Common myeloid progenitor, CD34-positive (primary cell): ENCODE measurements around the gene METTL2B.
A peak's percentile ranks its signal among the peaks of the same experiment; 100 is the strongest.
"Not testable (repeated sequence)": the region's sequence is repeated elsewhere in the genome, so short reads cannot be mapped to it uniquely, and the experiment has no call there.

Source experiments
- CTCF ChIA-PET: fragments of 350-600 bp; sonication (Branson Sonifier 250); formaldehyde crosslinking; loops from one replicate; lab custom pipeline; 2021; ENCODE audit warnings: antibody characterized with exemption; lab: Charles Lee
- POLR2A ChIA-PET: fragments of 350-600 bp; sonication (Branson Sonifier 250); formaldehyde crosslinking; loops from one replicate; lab custom pipeline; 2021; ENCODE audit warnings: antibody characterized with exemption; lab: Charles Lee
- DNase-seq, 3 donors: peaks; one replicate each; pipeline versions ENCODE4 v3.0.0 to v3.0.0-alpha.2; 2013
- H3K27ac ChIP-seq, 2 experiments: 1 replicate in 1 of 2; 2 replicates in 1 of 2; pipeline ENCODE4 v1.7.0; 2013; ENCODE audit warnings: inconsistent platforms in 2 of 2, low read length in 2 of 2, mild to moderate bottlenecking in 2 of 2, low read depth in 1 of 2, moderate library complexity in 1 of 2; ENCODE audit not compliant: severe bottlenecking in 2 of 2, insufficient read depth in 1 of 2, poor library complexity in 1 of 2
- H3K27me3 ChIP-seq, 5 experiments: replicated peaks in 2 of 5; 1 replicate in 3 of 5; 2 replicates in 2 of 5; pipeline versions ENCODE4 v1.6.1 to v1.7.0; 2013; ENCODE audit warnings: low read length in 4 of 5, mild to moderate bottlenecking in 2 of 5, moderate library complexity in 2 of 5, inconsistent platforms in 1 of 5; ENCODE audit not compliant: insufficient read depth in 5 of 5, control insufficient read depth in 4 of 5
- H3K36me3 ChIP-seq, 4 experiments: 1 replicate in 2 of 4; 2 replicates in 2 of 4; pipeline versions ENCODE4 v1.6.1 to v1.7.0; 2013; ENCODE audit warnings: low read length in 3 of 4, control low read depth in 1 of 4, mild to moderate bottlenecking in 1 of 4; ENCODE audit not compliant: control insufficient read depth in 4 of 4, insufficient read depth in 4 of 4
- H3K4me1 ChIP-seq, 4 experiments: 1 replicate in 3 of 4; 2 replicates in 1 of 4; pipeline versions ENCODE4 v1.6.1 to v1.7.1; 2013; ENCODE audit warnings: low read length in 3 of 4, mild to moderate bottlenecking in 3 of 4, control low read depth in 1 of 4, inconsistent platforms in 1 of 4, moderate library complexity in 1 of 4; ENCODE audit not compliant: control insufficient read depth in 4 of 4, insufficient read depth in 4 of 4; ENCODE audit errors: control extremely low read depth in 1 of 4
- H3K4me3 ChIP-seq, 7 experiments: 1 replicate in 4 of 7; 2 replicates in 3 of 7; pipeline versions ENCODE4 v1.5.1 to v1.7.0; 2013; ENCODE audit warnings: mild to moderate bottlenecking in 7 of 7, low read length in 6 of 7, moderate library complexity in 6 of 7, inconsistent platforms in 2 of 7, low read depth in 2 of 7, control low read depth in 1 of 7; ENCODE audit not compliant: insufficient read depth in 4 of 7, control insufficient read depth in 1 of 7; ENCODE audit errors: extremely low read depth in 1 of 7
- H3K9me3 ChIP-seq, 5 experiments: 1 replicate in 4 of 5; 2 replicates in 1 of 5; pipeline versions ENCODE4 v1.6.1 to v1.7.1; 2013; ENCODE audit warnings: low read length in 4 of 5, mild to moderate bottlenecking in 2 of 5, inconsistent platforms in 1 of 5, low read depth in 1 of 5, moderate library complexity in 1 of 5; ENCODE audit not compliant: control insufficient read depth in 4 of 5, insufficient read depth in 2 of 5; ENCODE audit errors: control extremely low read depth in 1 of 5
- WGBS: methylation state at CpG from one replicate; pipeline ENCODE4 v1.1.5; 2013; ENCODE audit not compliant: insufficient coverage; 5-methylcytosine and 5-hydroxymethylcytosine counted together

METTL2B gene

DNA sequence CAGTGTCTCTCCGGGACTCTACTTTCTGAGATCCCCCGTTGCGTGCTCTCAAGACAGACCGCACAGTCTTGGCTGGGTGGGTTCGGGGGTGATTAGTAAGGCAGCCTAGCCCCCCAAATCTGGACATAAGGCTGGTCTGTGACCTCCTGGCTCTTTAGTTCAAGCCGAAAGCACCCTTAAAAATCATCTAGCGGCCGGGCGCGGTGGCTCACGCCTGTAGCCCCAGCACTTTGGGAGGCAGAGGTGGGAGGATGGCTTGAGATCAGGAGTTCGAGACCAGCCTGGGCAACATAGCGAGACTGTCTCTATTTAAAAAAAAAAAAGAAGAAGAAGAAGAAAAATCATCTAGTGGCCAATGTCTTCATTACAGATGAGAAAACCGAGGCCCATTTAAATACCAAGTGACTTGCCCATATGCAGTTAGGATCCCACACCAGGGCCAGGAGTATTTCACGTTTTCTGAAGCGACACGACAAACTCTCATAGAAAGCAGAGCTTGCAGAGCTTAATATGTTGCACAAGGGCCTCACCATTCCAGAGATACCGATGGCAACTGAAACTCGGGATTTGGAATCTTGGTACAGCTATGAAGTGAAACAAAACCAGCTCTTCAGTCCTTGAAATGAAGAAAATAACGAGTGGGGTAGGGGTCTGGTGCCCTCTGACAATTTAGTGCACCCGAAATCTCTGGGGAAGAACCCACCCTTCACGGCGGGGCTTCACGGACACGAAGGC, 21.6 kb upstream of the METTL2B start:
- peak in 2 of 3 donors; percentile 43 to 46 for DNase-seq

DNA sequence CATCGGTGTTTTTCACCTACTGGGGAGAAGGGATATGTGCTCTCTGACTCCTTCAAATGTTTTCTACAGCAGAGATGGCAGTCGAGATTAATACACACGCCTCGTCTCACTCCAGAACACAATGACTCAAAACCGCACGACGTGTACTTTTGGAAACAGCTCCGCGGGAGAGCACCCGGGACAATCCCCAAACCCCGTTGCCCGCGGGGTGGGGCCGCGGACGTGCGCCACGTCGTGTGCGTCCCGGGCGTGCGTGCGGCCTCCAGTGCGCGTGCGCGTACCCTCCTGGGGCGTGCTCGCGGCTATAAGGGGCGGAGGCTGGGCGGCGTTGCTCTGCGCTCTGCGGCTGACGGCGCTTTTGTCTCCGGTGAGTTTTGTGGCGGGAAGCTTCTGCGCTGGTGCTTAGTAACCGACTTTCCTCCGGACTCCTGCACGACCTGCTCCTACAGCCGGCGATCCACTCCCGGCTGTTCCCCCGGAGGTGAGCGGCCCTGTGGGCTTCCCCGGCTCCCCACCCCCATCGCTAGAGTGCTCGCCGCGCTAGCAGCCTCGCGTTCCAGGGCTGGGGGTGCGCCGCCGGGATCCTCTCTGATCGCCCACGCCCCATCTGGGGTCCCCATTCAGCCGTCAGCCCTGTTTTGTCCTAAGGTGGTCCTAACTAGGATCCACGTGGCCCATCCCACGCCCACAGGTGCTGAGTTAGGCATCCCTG, 20.8 kb upstream of the METTL2B start, which contains the start of gene HILPDA:
Gene HILPDA, plus strand, starts transcription at position 336 of the 712 bp plus-strand sequence. CDS start 1,391 bp downstream, outside the sequence.
- ChIA-PET POLR2A (interaction anchor here (0.7 kb wide), 1 partner anchor 94 kb away, joined by 5 read pairs; no protein-coding TSS in a partner anchor), CTCF (interaction anchor here (0.7 to 5.6 kb wide), 6 partner anchors 12 to 112 kb away, joined by 3 to 56 read pairs (median 4); partner anchors contain the start of gene RBM28)

More for the DNA sequence above, 21.6 kb upstream of the METTL2B start:
- Histone ChIP-seq H3K9me3 (no peaks in the 10 kb centered on the region), H3K27me3 (peaks cover 0 to 4% (median 0%) of the 10 kb centered on the region in 5 experiments), H3K4me3 (peak overlapping the region; percentile 77 to 98 (median 88)), H3K4me1 (peaks cover 7 to 32% (median 21%) of the 10 kb centered on the region in 4 experiments), H3K27ac (peak overlapping the region in 1 of 2 experiments; percentile 85), H3K36me3 (peaks cover 0 to 9% (median 3%) of the 10 kb centered on the region in 4 experiments)
- CTCF ChIA-PET: interaction anchor here (0.7 to 5.6 kb wide), 7 partner anchors 11 to 111 kb away, joined by 3 to 56 read pairs (median 4); partner anchors contain the start of gene RBM28
- 64% methylated on average over 19 of the region's 25 CpGs for WGBS
- POLR2A ChIA-PET: interaction anchor here (0.7 kb wide), 1 partner anchor 95 kb away, joined by 5 read pairs; no protein-coding TSS in a partner anchor

DNA sequence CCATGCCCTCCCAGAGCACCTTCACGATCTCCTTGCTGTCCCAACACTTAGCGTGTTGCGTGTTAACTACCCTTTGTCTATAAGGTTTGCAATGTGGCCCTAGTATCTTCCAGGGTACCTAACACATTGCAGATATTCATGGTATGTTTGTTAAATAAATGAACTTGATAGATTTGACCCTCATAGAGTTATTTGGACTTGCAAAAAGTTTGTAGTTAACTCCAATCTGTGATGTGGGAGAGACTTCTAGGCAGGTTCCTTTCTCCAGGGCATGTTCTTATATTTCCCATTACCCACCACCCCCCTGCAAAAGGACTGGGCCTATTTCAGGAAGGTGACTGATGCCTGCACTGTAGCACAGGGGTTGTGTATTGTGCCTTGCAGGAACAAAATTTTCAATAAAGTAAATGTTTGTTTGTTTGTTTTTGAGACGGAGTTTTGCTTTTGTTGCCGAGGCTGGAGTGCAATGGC, 20.3 kb upstream of the METTL2B start:
- DNase-seq: no peak
- Histone ChIP-seq H3K27me3 (peaks cover 0 to 4% (median 0%) of the 10 kb centered on the region in 5 experiments), H3K36me3 (peaks cover 0 to 9% (median 3%) of the 10 kb centered on the region in 4 experiments), H3K4me3 (peak overlapping the region; percentile 77 to 98 (median 88)), H3K27ac (peak overlapping the region in 1 of 2 experiments; percentile 67), H3K4me1 (peaks cover 7 to 32% (median 21%) of the 10 kb centered on the region in 4 experiments), H3K9me3 (no peaks in the 10 kb centered on the region)
- CTCF ChIA-PET: interaction anchor here (2.1 to 5.6 kb wide), 2 partner anchors 28 to 29 kb away, joined by 33 to 56 read pairs; no protein-coding TSS in a partner anchor
- POLR2A ChIA-PET: no interaction called here
- WGBS: 0% methylated on average over 1 of the region's 5 CpGs

More for the DNA sequence above, 20.8 kb upstream of the METTL2B start, which contains the start of gene HILPDA:
- WGBS: 0% methylated on average over 48 of the region's 64 CpGs
- DNase-seq: peak; percentile 85 to 92 (median 92)
- Histone ChIP-seq H3K27me3 (peaks cover 0 to 4% (median 0%) of the 10 kb centered on the region in 5 experiments), H3K4me1 (peaks cover 7 to 32% (median 21%) of the 10 kb centered on the region in 4 experiments), H3K4me3 (peak within 1 kb of the TSS; percentile 77 to 98 (median 88)), H3K36me3 (peaks cover 0 to 9% (median 3%) of the 10 kb centered on the region in 4 experiments), H3K9me3 (no peaks in the 10 kb centered on the region), H3K27ac (peak within 1 kb of the TSS in 1 of 2 experiments; percentile 85)

DNA sequence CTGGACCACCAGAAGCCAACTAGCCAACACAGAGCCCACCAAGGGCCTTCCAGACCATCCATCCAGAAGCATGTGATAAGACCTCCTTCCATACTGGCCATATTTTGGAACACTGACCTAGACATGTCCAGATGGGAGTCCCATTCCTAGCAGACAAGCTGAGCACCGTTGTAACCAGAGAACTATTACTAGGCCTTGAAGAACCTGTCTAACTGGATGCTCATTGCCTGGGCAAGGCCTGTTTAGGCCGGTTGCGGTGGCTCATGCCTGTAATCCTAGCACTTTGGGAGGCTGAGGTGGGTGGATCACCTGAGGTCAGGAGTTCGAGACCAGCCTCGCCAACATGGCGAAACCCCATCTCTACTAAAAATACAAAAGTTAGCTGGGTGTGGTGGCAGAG, 19.2 kb upstream of the METTL2B start:
- H3K27ac ChIP-seq, H3K27me3 ChIP-seq, H3K9me3 ChIP-seq, H3K36me3 ChIP-seq, DNase-seq, POLR2A ChIA-PET: not testable (repeated sequence)
- Histone ChIP-seq H3K4me3 (peak overlapping the region in 1 of 7 experiments; percentile 98), H3K4me1 (peaks cover 7 to 32% (median 21%) of the 10 kb centered on the region in 4 experiments)
- WGBS: 98% methylated on average over 5 of the region's 6 CpGs
- CTCF ChIA-PET: interaction anchor here (0.9 to 2.1 kb wide), 8 partner anchors 12 to 110 kb away, joined by 3 to 33 read pairs (median 3); no protein-coding TSS in a partner anchor

DNA sequence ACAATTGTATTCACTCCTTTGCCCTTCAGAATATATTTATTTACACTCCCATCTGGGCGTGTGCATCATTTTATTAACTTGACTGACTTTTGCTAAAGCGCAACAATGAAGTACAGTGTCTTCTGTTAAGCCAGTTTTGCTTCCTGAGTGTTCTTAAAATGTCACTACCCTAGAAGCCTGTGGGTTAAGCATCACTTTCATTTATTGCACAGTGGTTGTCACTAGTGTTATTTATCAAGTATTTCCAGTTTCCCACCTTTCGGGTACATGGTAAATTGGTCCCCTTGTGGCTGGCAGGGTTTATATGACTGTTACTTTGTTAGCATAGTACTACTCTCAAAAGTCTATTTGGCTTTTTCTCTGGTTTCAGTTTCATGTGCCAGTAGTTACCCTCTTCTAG, 17.6 kb upstream of the METTL2B start:
- whole genome bisulfite sequencing: 86% methylated on average over 2 of the region's 3 CpGs
- POLR2A ChIA-PET: no interaction called here
- Histone ChIP-seq H3K9me3 (no peaks in the 10 kb centered on the region), H3K27ac (no peak overlapping the region), H3K36me3 (peaks cover 0 to 9% (median 3%) of the 10 kb centered on the region in 4 experiments), H3K4me3 (no peak overlapping the region), H3K27me3 (no peaks in the 10 kb centered on the region), H3K4me1 (peaks cover 7 to 32% (median 21%) of the 10 kb centered on the region in 4 experiments)
- DNase-seq: no peak
- CTCF ChIA-PET: interaction anchor here (1.0 to 4.2 kb wide), 12 partner anchors 10 to 113 kb away, joined by 3 to 273 read pairs (median 5); partner anchors contain the start of gene RBM28

DNA sequence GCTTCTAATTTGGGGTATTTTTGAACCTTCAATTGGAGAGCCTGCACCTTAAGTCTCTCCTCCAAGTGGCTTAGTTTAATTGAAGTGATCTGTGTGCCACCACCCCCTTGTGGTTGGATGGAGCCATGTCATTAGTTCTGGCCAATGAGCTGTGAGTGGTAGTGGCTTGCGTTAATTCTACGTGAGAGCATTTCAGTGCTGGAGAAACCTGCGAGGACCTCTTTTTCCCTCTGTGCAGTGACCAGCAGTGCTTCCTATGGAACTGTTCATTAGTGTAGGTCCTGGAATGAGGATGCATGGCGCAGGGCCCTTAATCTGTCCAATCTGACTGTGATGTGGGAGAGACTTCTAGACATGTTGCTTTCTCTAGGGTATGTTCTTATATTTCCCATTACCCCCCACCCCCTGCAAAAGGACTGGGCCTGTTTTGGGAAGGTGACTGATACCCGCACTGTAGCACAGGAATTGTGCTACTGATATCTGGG, 17.1 kb upstream of the METTL2B start:
- Histone ChIP-seq H3K4me3 (peak overlapping the region in 1 of 7 experiments; percentile 52), H3K9me3 (no peaks in the 10 kb centered on the region), H3K27ac (no peak overlapping the region), H3K4me1 (peaks cover 7 to 32% (median 21%) of the 10 kb centered on the region in 4 experiments), H3K36me3 (peaks cover 0 to 9% (median 3%) of the 10 kb centered on the region in 4 experiments), H3K27me3 (no peaks in the 10 kb centered on the region)
- WGBS: 0% methylated on average over 2 of the region's 5 CpGs
- ChIA-PET POLR2A (interaction anchor here (1.0 to 1.1 kb wide), 2 partner anchors 31 to 34 kb away, joined by 3 to 4 read pairs; no protein-coding TSS in a partner anchor), CTCF (interaction anchor here (0.7 to 4.2 kb wide), 24 partner anchors 11 to 113 kb away, joined by 3 to 273 read pairs (median 5); partner anchors contain the start of gene RBM28)
- peak; percentile 76 to 90 (median 85) for DNase-seq
